Measurements from ENCODE around the gene TGM5. TPM values are rescaled to one million over a fixed set of nuclear protein-coding genes. Genes with fewer than 3 reads are reported as not detected.

TGM5 gene
- total and polyA plus RNA-seq, 2 donors (not counting 3 experiments of a cell fraction or from before 2014, with no cell fraction given), result not detected

DNA sequence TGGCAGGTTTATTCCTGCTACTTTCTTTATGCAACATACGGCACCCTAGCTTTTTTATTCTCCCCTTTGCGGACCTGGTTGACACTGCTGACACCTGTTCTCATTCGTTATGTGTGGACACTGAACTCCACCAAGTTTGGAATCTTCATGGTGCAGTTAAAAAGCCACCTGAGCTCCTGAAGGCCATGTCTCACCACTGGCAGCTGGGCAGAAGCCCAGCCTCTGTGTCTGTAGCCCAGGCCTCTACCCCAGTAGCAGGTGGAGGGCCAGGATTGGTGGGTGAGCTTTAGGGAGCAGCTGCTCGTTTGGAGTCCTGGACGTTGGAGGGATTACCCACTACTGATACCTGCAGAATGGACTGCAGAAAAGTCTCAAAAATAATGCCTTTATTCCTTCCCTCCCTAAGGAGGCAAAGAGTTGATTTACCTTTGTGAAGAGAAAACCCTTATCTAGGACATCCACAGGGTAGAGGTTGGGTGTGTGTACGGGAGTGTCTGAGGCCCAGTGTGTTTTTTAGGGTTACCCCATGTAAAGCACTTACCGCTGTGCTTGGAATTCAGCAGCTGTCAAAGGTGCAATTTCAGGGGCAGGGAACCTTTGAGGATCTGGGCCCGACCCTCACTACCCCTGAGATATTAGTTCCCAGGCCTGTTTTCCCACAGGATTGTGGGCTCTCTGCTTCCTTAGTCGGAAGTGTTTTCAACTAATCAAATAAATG, 82.2 kb downstream of the TGM5 start:
- peaks cover 3% of the 10 kb centered on the region for H3K79me2 ChIP-seq (ENCODE audit: control insufficient read depth, insufficient read depth, low read length)
- POLR2A ChIA-PET, result interaction anchor here (0.9 kb wide), 1 partner anchor 11 kb away, joined by 3 read pairs; no protein-coding TSS in a partner anchor
- peaks cover 10% of the 10 kb centered on the region for H3K4me1 ChIP-seq (ENCODE audit: control insufficient read depth, extremely low read depth, insufficient read depth, low read length)
- peak overlapping the region; percentile 17 for H3K4me2 ChIP-seq (ENCODE audit: insufficient read depth, low read length)
- no peak overlapping the region for H3K27ac ChIP-seq (ENCODE audit: insufficient read depth, low read depth, low read length)
- no peaks in the 10 kb centered on the region for H3K9me1 ChIP-seq (replicated peaks; ENCODE audit: control insufficient read depth, extremely low read depth, insufficient read depth, low read length)
- TF ChIP-seq EZH2 (IDR thresholded peaks at IDR 0.05; ENCODE audit: borderline replicate concordance, low read depth, low read length, severe bottlenecking) (no peak), POLR2AphosphoS5 (IDR thresholded peaks at IDR 0.05; ENCODE audit: insufficient read depth, low read depth, low read length) (no peak), POLR2A (IDR thresholded peaks at IDR 0.05; ENCODE audit: low read depth, low read length) (no peak), MYC (IDR thresholded peaks at IDR 0.05; ENCODE audit: low read depth, low read length) (no peak), GATA2 (IDR thresholded peaks at IDR 0.05; ENCODE audit: insufficient read depth, insufficient read length, low read depth, low read length) (no peak), JUN (IDR thresholded peaks at IDR 0.05; ENCODE audit: borderline replicate concordance, insufficient read depth, insufficient read length, low read depth) (no peak)
- TF ChIP-seq, protein P1, sequence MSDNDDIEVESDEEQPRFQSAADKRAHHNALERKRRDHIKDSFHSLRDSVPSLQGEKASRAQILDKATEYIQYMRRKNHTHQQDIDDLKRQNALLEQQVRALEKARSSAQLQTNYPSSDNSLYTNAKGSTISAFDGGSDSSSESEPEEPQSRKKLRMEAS (IDR thresholded peaks at IDR 0.05; ENCODE audit: insufficient read depth, insufficient read length), result no peak
- TF ChIP-seq, protein P2, sequence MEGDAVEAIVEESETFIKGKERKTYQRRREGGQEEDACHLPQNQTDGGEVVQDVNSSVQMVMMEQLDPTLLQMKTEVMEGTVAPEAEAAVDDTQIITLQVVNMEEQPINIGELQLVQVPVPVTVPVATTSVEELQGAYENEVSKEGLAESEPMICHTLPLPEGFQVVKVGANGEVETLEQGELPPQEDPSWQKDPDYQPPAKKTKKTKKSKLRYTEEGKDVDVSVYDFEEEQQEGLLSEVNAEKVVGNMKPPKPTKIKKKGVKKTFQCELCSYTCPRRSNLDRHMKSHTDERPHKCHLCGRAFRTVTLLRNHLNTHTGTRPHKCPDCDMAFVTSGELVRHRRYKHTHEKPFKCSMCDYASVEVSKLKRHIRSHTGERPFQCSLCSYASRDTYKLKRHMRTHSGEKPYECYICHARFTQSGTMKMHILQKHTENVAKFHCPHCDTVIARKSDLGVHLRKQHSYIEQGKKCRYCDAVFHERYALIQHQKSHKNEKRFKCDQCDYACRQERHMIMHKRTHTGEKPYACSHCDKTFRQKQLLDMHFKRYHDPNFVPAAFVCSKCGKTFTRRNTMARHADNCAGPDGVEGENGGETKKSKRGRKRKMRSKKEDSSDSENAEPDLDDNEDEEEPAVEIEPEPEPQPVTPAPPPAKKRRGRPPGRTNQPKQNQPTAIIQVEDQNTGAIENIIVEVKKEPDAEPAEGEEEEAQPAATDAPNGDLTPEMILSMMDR (IDR thresholded peaks at IDR 0.05; ENCODE audit: extremely low read depth in 1 of 2, insufficient read depth in 1 of 2, low read depth in 1 of 2, low read length in 2 of 2), result no peak
- DNase-seq (ENCODE audit: low read depth, low spot score), result no peak
- FAIRE-seq, result no peak
- dilution Hi-C loops (cut with MboI; ENCODE audit: extremely low pct_ligation_motif_present, low sequenced_read_pairs), result no loop called here
- peak overlapping the region in 1 of 3 experiments; percentile 53 for H3K4me3 ChIP-seq (replicated peaks in 1 of 3; ENCODE audit: insufficient read depth in 1 of 3, low read depth in 1 of 3, low read length in 3 of 3)
- H2AFZ ChIP-seq (ENCODE audit: low read depth, low read length), result no peak overlapping the region
- no peaks in the 10 kb centered on the region for H3K36me3 ChIP-seq (ENCODE audit: control insufficient read depth in 2 of 2, extremely low read depth in 1 of 2, insufficient read depth in 2 of 2, low read length in 2 of 2)
- H4K20me1 ChIP-seq (replicated peaks; ENCODE audit: control insufficient read depth, extremely low read depth, insufficient read depth, low read length), result no peaks in the 10 kb centered on the region
- no peaks in the 10 kb centered on the region for H3K9me3 ChIP-seq (replicated peaks; ENCODE audit: control insufficient read depth, insufficient read depth, low read length)
- no TSS peak for BruUV-seq (replicated peaks)
- H3K27me3 ChIP-seq (ENCODE audit: control insufficient read depth in 2 of 2, insufficient read depth in 2 of 2, low read length in 2 of 2), result no peaks in the 10 kb centered on the region
- no peak overlapping the region for H3K9ac ChIP-seq (replicated peaks; ENCODE audit: extremely low read depth, insufficient read depth, low read length)
- intact Hi-C loops (cut with micrococcal nuclease), result loop anchor here (5.0 kb wide), 1 partner anchor 77 kb away; the partner anchor contains the start of gene UBR1
- CTCF ChIA-PET, result interaction anchor here (0.6 to 2.8 kb wide), 7 partner anchors 16 to 101 kb away, joined by 3 to 38 read pairs (median 10); no protein-coding TSS in a partner anchor
